Gastroesophageal sphincter (tissue), 4 donors: ENCODE measurements around the gene BPI. TPM values are rescaled to one million over a fixed set of nuclear protein-coding genes. Genes with fewer than 3 reads are reported as not detected.
"Not testable (repeated sequence)": the region's sequence is repeated elsewhere in the genome, so short reads cannot be mapped to it uniquely, and the experiment has no call there.

Experiments used
- ATAC-seq: fragments of 150-250 bp; one replicate; pipeline ENCODE4 v1.9.1; 2016; ENCODE audit warnings: mild to moderate bottlenecking, moderate library complexity
- H3K27ac ChIP-seq, 4 donors: fragments of 200-600 bp; sonication (generic) in 3 of 4; 1 replicate in 3 of 4; 2 replicates in 1 of 4; pipeline ENCODE4 v1.5.1; 2016 to 2019
- H3K27me3 ChIP-seq: fragments of 200-600 bp; sonication (generic); one replicate; pipeline ENCODE4 v1.5.1; 2019
- H3K36me3 ChIP-seq, 2 donors: fragments of 200-600 bp; sonication (generic); one replicate each; pipeline ENCODE4 v1.5.1; 2019; ENCODE audit warnings: control low read depth in 1 of 2
- H3K4me1 ChIP-seq, 3 donors: fragments of 200-600 bp; sonication (generic); 1 replicate in 2 of 3; 2 replicates in 1 of 3; pipeline ENCODE4 v1.5.1; 2016 to 2019; ENCODE audit warnings: control low read depth in 2 of 3
- H3K4me3 ChIP-seq, 2 donors: fragments of 200-600 bp; sonication (generic); one replicate each; pipeline ENCODE4 v1.5.1; 2019; ENCODE audit warnings: mild to moderate bottlenecking in 1 of 2, moderate library complexity in 1 of 2
- H3K9me3 ChIP-seq, 3 donors: fragments of 200-600 bp; sonication (generic); one replicate each; pipeline ENCODE4 v1.5.1; 2017 to 2019; ENCODE audit warnings: control low read depth in 2 of 3
- EP300 ChIP-seq: sonication (generic); formaldehyde crosslinking; IDR thresholded peaks from one replicate; pipeline ENCODE4 v1.6.1; 2017; ENCODE audit warnings: antibody characterized with exemption, mild to moderate bottlenecking
- POLR2A ChIP-seq, 2 donors: fragments of 450-650 bp; IDR thresholded peaks; one replicate each; pipeline ENCODE4 v1.6.1; 2017; ENCODE audit warnings: antibody characterized with exemption in 2 of 2, mild to moderate bottlenecking in 2 of 2, moderate library complexity in 1 of 2
- POLR2AphosphoS5 ChIP-seq: sonication (generic); formaldehyde crosslinking; IDR thresholded peaks from one replicate; pipeline ENCODE4 v1.6.1; 2017; ENCODE audit warnings: antibody characterized with exemption
- WGBS, 2 donors: methylation state at CpG; one replicate each; pipeline ENCODE4 v1.1.5; 2018; ENCODE audit warnings: low coverage in 1 of 2; 5-methylcytosine and 5-hydroxymethylcytosine counted together
- total RNA-seq, 4 donors: library from RNA; depleted of rRNA; stranded (reverse); fragments of >200 nt; gene quantifications; one replicate each; pipeline ENCODE4 v1.1.0, GENCODE V29; 2016
- TF ChIP-seq, protein P1 (sequence below), 4 experiments: fragments of 200-600 bp in 2 of 4; fragments of 450-650 bp in 2 of 4; sonication (generic) in 1 of 4; IDR thresholded peaks; one replicate each; pipeline ENCODE4 v1.5.1; 2017 to 2019; ENCODE audit warnings: antibody characterized with exemption in 4 of 4, mild to moderate bottlenecking in 2 of 4, moderate library complexity in 2 of 4

BPI gene
- total RNA-seq, 4 donors from 2014 or later, result 0.27 to 0.47 TPM; not detected in 2

DNA sequence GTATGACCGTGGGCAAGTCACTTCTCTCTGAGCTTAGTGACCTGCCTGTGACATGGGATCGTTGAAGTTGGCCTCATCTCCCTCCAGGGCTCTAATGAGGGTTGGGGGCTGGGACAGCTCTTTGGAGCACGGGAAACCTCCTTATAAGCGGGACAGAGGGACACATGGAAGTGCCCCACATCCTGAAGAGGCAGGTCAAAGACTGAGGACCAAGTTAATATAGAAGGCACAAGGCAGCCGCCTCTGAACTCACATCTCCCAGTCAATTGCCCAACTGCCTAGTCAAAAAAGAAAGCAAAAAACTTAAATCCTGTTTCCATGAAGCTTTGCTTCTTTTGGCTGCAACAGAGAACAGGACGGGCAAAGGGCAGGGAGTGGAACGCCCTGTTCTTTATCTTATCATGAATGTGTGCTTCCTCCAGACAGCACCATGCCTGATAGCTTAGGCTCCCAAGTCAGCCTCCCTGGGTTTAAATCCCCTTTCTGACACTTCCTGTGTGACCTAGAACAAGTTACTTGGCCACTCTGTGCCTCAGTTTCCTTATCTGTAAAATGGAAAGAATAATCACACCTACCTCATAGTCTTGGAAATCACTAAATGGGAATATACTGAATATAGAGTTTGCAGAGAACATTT, 69.4 kb downstream of the BPI start:
- peak; percentile 55 for ATAC-seq
- TF ChIP-seq EP300 (no peak), POLR2AphosphoS5 (no peak), POLR2A (IDR thresholded peaks at IDR 0.05) (no peak)
- TF ChIP-seq, protein P1, sequence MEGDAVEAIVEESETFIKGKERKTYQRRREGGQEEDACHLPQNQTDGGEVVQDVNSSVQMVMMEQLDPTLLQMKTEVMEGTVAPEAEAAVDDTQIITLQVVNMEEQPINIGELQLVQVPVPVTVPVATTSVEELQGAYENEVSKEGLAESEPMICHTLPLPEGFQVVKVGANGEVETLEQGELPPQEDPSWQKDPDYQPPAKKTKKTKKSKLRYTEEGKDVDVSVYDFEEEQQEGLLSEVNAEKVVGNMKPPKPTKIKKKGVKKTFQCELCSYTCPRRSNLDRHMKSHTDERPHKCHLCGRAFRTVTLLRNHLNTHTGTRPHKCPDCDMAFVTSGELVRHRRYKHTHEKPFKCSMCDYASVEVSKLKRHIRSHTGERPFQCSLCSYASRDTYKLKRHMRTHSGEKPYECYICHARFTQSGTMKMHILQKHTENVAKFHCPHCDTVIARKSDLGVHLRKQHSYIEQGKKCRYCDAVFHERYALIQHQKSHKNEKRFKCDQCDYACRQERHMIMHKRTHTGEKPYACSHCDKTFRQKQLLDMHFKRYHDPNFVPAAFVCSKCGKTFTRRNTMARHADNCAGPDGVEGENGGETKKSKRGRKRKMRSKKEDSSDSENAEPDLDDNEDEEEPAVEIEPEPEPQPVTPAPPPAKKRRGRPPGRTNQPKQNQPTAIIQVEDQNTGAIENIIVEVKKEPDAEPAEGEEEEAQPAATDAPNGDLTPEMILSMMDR (IDR thresholded peaks at IDR 0.05), result no peak
- Histone ChIP-seq H3K27me3 (peaks cover 26% of the 10 kb centered on the region), H3K36me3 (no peaks in the 10 kb centered on the region), H3K4me1 (no peaks in the 10 kb centered on the region), H3K4me3 (no peak overlapping the region), H3K27ac (no peak overlapping the region), H3K9me3 (no peaks in the 10 kb centered on the region)
- 26 to 50% methylated on average over 1 to 5 of the region's 7 CpGs for WGBS, 2 donors

DNA sequence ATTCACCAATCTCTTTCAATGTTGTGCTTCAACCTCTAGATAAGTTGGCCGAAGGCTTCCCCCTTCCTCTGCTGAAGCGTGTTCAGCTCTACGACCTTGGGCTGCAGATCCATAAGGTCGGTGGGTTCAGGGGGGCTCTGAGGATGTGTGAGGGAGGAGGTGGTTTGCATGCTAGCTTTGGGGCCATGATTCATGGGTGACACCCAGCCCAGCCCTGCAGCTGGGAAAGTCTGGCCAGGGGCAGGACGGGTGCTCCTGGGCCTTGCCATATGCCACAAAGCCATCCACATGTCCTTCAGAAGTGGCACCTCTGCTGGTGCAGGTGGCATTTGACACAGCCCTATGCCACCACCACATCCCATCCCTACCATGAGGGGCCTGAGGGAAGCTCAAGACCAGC, 69.9 kb downstream of the BPI start:
- ATAC-seq, result no peak
- Histone ChIP-seq H3K27me3 (peaks cover 21% of the 10 kb centered on the region), H3K27ac (no peak overlapping the region), H3K36me3 (no peaks in the 10 kb centered on the region), H3K4me1 (no peaks in the 10 kb centered on the region), H3K4me3 (no peak overlapping the region), H3K9me3 (no peaks in the 10 kb centered on the region)
- 73 to 78% methylated on average over 4 to 5 of the region's 5 CpGs for WGBS, 2 donors
- TF ChIP-seq, protein P1 (IDR thresholded peaks at IDR 0.05), result no peak
- TF ChIP-seq POLR2AphosphoS5 (no peak), EP300 (no peak), POLR2A (IDR thresholded peaks at IDR 0.05) (no peak)

DNA sequence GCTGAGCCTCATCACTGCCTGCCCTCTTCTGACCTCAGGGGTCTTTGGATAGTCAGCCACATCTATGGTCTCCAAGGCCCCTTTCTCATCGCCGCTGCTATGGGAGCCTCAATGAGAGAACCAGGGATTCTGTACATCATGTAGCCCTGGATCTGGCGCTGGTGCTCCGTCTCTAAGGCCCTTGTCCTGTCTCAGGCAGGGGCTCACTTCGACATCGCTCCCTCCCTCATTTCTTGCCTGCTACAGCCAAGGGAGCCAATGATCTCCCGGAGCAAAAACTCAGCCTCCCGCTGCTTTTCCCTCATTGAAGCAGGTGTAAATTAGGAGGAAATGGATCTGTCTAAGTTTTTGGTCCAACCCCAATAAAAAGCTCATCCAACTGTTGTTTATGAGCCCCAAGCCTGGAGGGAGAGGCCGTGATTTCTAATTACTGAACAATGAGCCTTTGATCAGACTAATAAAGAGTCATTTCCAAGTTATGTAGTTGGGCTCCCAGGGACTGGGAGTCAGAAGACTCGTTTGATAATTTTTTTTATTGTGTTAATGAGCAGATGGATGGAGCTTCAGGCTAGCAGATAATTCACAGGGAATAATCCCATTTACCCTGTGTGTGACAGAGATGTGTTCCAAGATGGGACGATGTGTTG, 73.2 kb downstream of the BPI start:
- H3K36me3 ChIP-seq, result no peaks in the 10 kb centered on the region
- H3K9me3 ChIP-seq, result no peaks in the 10 kb centered on the region
- WGBS, 2 donors, result 67 to 73% methylated on average over 1 to 11 of the region's 11 CpGs
- no peak overlapping the region for H3K27ac ChIP-seq
- no peaks in the 10 kb centered on the region for H3K4me1 ChIP-seq
- ATAC-seq, result no peak
- H3K27me3 ChIP-seq, result peaks cover 12% of the 10 kb centered on the region
- no peak for TF ChIP-seq EP300
- no peak for TF ChIP-seq POLR2A (IDR thresholded peaks at IDR 0.05)
- TF ChIP-seq, protein P1 (IDR thresholded peaks at IDR 0.05), result no peak
- TF ChIP-seq POLR2AphosphoS5, result no peak
- no peak overlapping the region for H3K4me3 ChIP-seq

DNA sequence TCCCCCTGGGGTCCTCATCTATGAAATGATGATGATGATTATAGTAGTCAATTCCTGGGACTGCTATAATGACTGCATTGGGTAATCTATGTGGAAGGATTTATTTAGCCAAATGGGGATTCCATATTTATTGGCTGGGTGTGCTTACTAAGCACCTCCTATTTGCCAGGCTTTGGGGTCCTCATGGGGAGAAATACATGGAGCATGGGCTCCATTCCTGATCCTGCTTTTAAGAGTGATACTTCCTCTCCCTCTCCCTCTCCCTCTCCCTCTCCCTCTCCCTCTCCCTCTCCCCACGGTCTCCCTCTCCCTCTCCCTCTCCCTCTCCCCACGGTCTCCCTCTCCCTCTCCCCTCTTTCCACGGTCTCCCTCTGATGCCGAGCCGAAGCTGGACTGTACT, 73.9 kb downstream of the BPI start:
- not testable (repeated sequence) for H3K27ac ChIP-seq, H3K9me3 ChIP-seq, H3K4me1 ChIP-seq, ATAC-seq, H3K4me3 ChIP-seq, H3K36me3 ChIP-seq
- no CpG with 5 or more reads among the region's 5 CpGs for WGBS, 2 donors
- peaks cover 14% of the 10 kb centered on the region for H3K27me3 ChIP-seq

DNA sequence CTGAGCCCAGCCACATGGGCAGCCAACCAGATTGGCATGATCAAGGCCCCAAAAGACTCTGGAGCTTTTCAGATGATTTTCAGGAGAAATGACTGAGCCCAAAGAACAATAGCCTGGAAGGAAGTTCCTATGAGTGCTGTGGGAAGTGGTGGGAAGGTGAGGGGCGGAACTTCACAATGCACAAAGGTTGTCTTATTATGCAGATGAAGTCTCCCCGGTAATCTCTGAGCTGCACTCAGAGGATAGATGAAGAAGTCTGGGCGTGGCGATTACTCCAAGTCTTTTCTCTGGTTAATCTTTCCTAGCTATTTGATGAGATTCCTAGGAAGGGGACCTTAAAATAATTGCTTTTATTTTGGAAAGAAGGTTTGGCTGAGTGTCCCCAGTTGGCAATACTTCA, 79.2 kb downstream of the BPI start:
- Histone ChIP-seq H3K4me3 (no peak overlapping the region), H3K4me1 (no peaks in the 10 kb centered on the region), H3K27ac (no peak overlapping the region), H3K9me3 (no peaks in the 10 kb centered on the region), H3K27me3 (peaks cover 14% of the 10 kb centered on the region), H3K36me3 (no peaks in the 10 kb centered on the region)
- ATAC-seq, result no peak
- 80 to 86% methylated on average over 4 of the region's 4 CpGs for WGBS, 2 donors
- TF ChIP-seq POLR2AphosphoS5, result no peak
- TF ChIP-seq, protein P1 (IDR thresholded peaks at IDR 0.05), result no peak
- no peak for TF ChIP-seq EP300
- TF ChIP-seq POLR2A (IDR thresholded peaks at IDR 0.05), result no peak
